ENCODE results near the gene USP46.
A peak's percentile ranks its signal among the peaks of the same experiment; 100 is the strongest.

The USP46 gene

DNA sequence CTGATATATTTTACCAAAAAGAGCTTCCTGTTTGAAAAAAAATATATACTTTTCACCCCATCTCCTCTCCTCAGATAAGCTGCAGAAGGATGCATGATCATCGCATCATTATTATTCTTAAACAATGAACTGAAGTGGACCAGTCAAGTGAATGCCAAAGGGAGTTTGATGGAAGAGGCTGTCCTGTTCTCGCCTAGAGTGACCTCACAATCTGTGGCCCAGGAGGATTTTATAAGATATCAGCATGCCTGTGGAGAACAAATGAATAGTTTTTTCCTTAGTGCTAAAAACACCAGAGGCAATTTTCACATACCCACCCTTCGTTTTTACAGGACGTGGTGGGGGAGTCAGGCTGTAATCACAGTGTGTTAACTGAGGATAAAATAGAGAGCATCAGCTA lies 112.7 kb downstream of the USP46 start:
- Histone ChIP-seq H3K36me3 (ENCODE audit: control insufficient read depth, insufficient read depth, low read length, severe bottlenecking) (no peaks in the 10 kb centered on the region), H3K4me1 (ENCODE audit: control insufficient read depth, insufficient read depth, low read length) (no peaks in the 10 kb centered on the region), H3K4me3 (ENCODE audit: low read length) (no peak overlapping the region), H3K9me3 (ENCODE audit: control insufficient read depth, low read length) (no peaks in the 10 kb centered on the region), H3K27me3 (replicated peaks; ENCODE audit: control insufficient read depth, insufficient read depth, low read length) (no peaks in the 10 kb centered on the region), H3K9ac (ENCODE audit: low read length) (no peak overlapping the region)
- DNase-seq (ENCODE audit: low read depth) = no peak

DNA sequence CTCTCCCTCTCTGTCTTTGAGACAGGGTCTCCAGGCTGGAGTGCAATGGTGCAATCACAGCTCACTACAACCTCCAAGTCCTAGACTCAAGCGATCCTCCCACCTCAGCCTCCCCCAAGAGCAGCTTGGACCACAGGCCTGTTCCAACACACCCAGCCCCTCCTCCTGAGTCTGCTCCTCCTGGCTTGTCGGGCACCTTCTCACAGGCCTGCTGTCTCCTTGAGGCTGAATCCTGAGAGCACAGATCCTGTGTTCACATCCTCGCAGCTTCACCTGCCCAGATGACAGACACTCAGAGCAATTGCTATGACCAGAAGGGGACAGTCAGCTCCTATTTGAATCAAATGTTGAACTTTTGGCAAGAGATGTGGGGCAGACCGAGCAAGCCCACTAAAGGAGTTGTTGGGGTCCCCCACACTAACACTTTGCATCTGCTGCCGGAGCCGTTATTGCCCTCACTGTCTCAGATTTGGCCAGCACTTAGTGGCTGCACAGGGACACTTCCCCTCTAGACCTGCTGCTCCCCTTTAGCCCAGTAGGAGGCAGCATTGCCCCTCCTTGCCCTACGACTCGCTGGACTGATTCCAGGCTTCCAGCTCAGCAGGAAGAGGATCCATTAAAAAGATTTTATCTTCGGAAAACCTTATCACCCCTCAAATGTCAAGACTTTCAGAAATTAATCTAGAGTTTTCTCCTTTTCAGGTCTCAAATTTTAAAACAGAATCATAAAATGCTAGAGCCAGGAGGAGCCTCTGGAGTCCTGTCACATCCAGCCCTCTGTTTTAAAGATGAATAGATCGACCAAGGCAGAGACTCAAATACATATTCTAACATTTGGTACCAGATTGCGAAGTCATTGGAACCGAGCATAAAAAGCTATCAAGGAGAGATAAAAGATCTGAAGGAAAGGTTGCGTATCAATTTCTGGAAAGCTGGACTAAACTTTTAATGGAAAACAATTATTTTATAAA lies 113.7 kb downstream of the USP46 start:
- Histone ChIP-seq H3K27me3 (replicated peaks; ENCODE audit: control insufficient read depth, insufficient read depth, low read length) (no peaks in the 10 kb centered on the region), H3K4me1 (ENCODE audit: control insufficient read depth, insufficient read depth, low read length) (no peaks in the 10 kb centered on the region), H3K9me3 (ENCODE audit: control insufficient read depth, low read length) (no peaks in the 10 kb centered on the region), H3K4me3 (ENCODE audit: low read length) (peak overlapping the region; percentile 48), H3K36me3 (ENCODE audit: control insufficient read depth, insufficient read depth, low read length, severe bottlenecking) (no peaks in the 10 kb centered on the region), H3K9ac (ENCODE audit: low read length) (peak overlapping the region; percentile 57)
- DNase-seq (ENCODE audit: low read depth) = peak; percentile 85
